RWPE1 (cell line): ENCODE measurements around the gene FBXO47.

Experiments
- CTCF ChIA-PET: fragments of 350-600 bp; sonication (Branson Sonifier 250); formaldehyde crosslinking; extraction: SDS; loops from one replicate; lab custom pipeline; 2021; lab: Yijun Ruan, JAX
- POLR2A ChIA-PET: fragments of 400-600 bp; formaldehyde crosslinking; extraction: SDS; loops from one replicate; lab custom pipeline; 2020; ENCODE audit warnings: antibody characterized with exemption; ENCODE audit not compliant: low non-redundant PET; lab: Yijun Ruan, JAX
- DNase-seq: peaks from one replicate; pipeline ENCODE4 v3.0.0; 2012; ENCODE audit warnings: low spot score
- H3K27ac ChIP-seq: fragments of 450-650 bp; 2 replicates; pipeline ENCODE4 v1.5.1; 2017
- CTCF ChIP-seq: fragments of 450-650 bp; conservative IDR thresholded peaks from 2 replicates; pipeline ENCODE4 v1.5.1; 2017; ENCODE audit warnings: low read depth, mild to moderate bottlenecking

Gene FBXO47

GRCh38 chr17:38918129-38918913 lies 48.9 kb downstream of the FBXO47 start:
- no peak for DNase-seq

GRCh38 chr17:38917259-38917658 lies 49.9 kb downstream of the FBXO47 start:
- CTCF ChIA-PET: interaction anchor here (0.7 kb wide), 1 partner anchor 192 kb away, joined by 3 read pairs; no protein-coding TSS in a partner anchor
- POLR2A ChIA-PET: interaction anchor here (0.6 kb wide), 1 partner anchor 68 kb away, joined by 4 read pairs; no protein-coding TSS in a partner anchor
- no peak for TF ChIP-seq CTCF
- no peak for DNase-seq
- H3K27ac ChIP-seq: no peak overlapping the region

More at GRCh38 chr17:38918129-38918913, 48.9 kb downstream of the FBXO47 start:
- TF ChIP-seq CTCF: no peak
- 0 out of 2 replicates have a peak overlapping the region, but pooled peaks have one; percentile 5 for H3K27ac ChIP-seq
- ChIA-PET CTCF (interaction anchor here (0.7 kb wide), 1 partner anchor 191 kb away, joined by 3 read pairs; no protein-coding TSS in a partner anchor), POLR2A (interaction anchor here (0.6 kb wide), 1 partner anchor 34 kb away, joined by 3 read pairs; no protein-coding TSS in a partner anchor)

- DNase-seq: no peak
- no peak overlapping the region for H3K27ac ChIP-seq
- TF ChIP-seq CTCF: no peak
- ChIA-PET CTCF (no interaction called here), POLR2A (interaction anchor here (0.6 kb wide), 1 partner anchor 68 kb away, joined by 4 read pairs; no protein-coding TSS in a partner anchor)
Measured at GRCh38 chr17:38916771-38917170, 50.4 kb downstream of the FBXO47 start.

- no peak for DNase-seq
- POLR2A ChIA-PET: no interaction called here
- CTCF ChIA-PET: interaction anchor here (0.8 kb wide), 1 partner anchor 237 kb away, joined by 3 read pairs; no protein-coding TSS in a partner anchor
- peak overlapping the region; percentile 29 for H3K27ac ChIP-seq
- no peak for TF ChIP-seq CTCF
Measured at GRCh38 chr17:38915639-38915995, 51.6 kb downstream of the FBXO47 start.

- no peak for TF ChIP-seq CTCF
- POLR2A ChIA-PET: no interaction called here
- peak overlapping the region; percentile 29 for H3K27ac ChIP-seq
- DNase-seq: no peak
- CTCF ChIA-PET: interaction anchor here (0.6 to 0.8 kb wide), 2 partner anchors 24 to 238 kb away, joined by 3 read pairs; no protein-coding TSS in a partner anchor
Measured at GRCh38 chr17:38914741-38915638, 52.2 kb downstream of the FBXO47 start.
